ENCODE results near the gene SAMMSON.

The SAMMSON gene

GRCh38 chr3:70069557-70069956 lies 70.0 kb downstream of the SAMMSON start:
- DNase-seq (ENCODE audit: extremely low spot score), result no peak
- POLR2A ChIA-PET, result no interaction called here

GRCh38 chr3:70071138-70071537 lies 71.6 kb downstream of the SAMMSON start:
- ChIA-PET POLR2A (no interaction called here), CTCF (interaction anchor here (1.0 to 1.5 kb wide), 3 partner anchors 17 to 1804 kb away, joined by 3 to 5 read pairs (median 3); no protein-coding TSS in a partner anchor)
- no peak for TF ChIP-seq CTCF (IDR thresholded peaks at IDR 0.05; ENCODE audit: control extremely low read depth, extremely low read depth, low read depth, missing control alignments)
- no peak for DNase-seq (ENCODE audit: extremely low spot score)

More at GRCh38 chr3:70069557-70069956, 70.0 kb downstream of the SAMMSON start:
- CTCF ChIA-PET, result interaction anchor here (1.1 to 1.7 kb wide), 5 partner anchors 12 to 50 kb away, joined by 3 to 7 read pairs (median 4); no protein-coding TSS in a partner anchor
- no peak for TF ChIP-seq CTCF (IDR thresholded peaks at IDR 0.05; ENCODE audit: control extremely low read depth, extremely low read depth, low read depth, missing control alignments)

- POLR2A ChIA-PET, result no interaction called here
- no peak for DNase-seq (ENCODE audit: extremely low spot score)
- TF ChIP-seq CTCF (IDR thresholded peaks at IDR 0.05; ENCODE audit: control extremely low read depth, extremely low read depth, low read depth, missing control alignments), result no peak
- CTCF ChIA-PET, result interaction anchor here (1.0 to 1.5 kb wide), 3 partner anchors 14 to 49 kb away, joined by 3 to 5 read pairs (median 3); no protein-coding TSS in a partner anchor
Measured at GRCh38 chr3:70072180-70072579, 72.6 kb downstream of the SAMMSON start.

GRCh38 chr3:70072754-70073153 lies 73.2 kb downstream of the SAMMSON start:
- ChIA-PET CTCF (interaction anchor here (1.2 kb wide), 1 partner anchor 48 kb away, joined by 3 read pairs; no protein-coding TSS in a partner anchor), POLR2A (no interaction called here)
- TF ChIP-seq CTCF (IDR thresholded peaks at IDR 0.05; ENCODE audit: control extremely low read depth, extremely low read depth, low read depth, missing control alignments), result no peak
- no peak for DNase-seq (ENCODE audit: extremely low spot score)

- TF ChIP-seq CTCF (IDR thresholded peaks at IDR 0.05; ENCODE audit: control extremely low read depth, extremely low read depth, low read depth, missing control alignments), result no peak
- no peak for DNase-seq (ENCODE audit: extremely low spot score)
- ChIA-PET CTCF (interaction anchor here (1.3 to 2.4 kb wide), 3 partner anchors 12 to 46 kb away, joined by 3 to 14 read pairs (median 5); no protein-coding TSS in a partner anchor), POLR2A (no interaction called here)
Measured at GRCh38 chr3:70075101-70075500, 75.6 kb downstream of the SAMMSON start.

- DNase-seq (ENCODE audit: extremely low spot score), result no peak
- TF ChIP-seq CTCF (IDR thresholded peaks at IDR 0.05; ENCODE audit: control extremely low read depth, extremely low read depth, low read depth, missing control alignments), result no peak
- ChIA-PET POLR2A (no interaction called here), CTCF (interaction anchor here (0.9 to 2.9 kb wide), 7 partner anchors 10 to 44 kb away, joined by 3 to 14 read pairs (median 5); no protein-coding TSS in a partner anchor)
Measured at GRCh38 chr3:70076396-70076795, 76.9 kb downstream of the SAMMSON start.

Data from GM10248 (cell line).